Measurements from ENCODE around the gene DNAL1.
"Not testable (repeated sequence)": the region's sequence is repeated elsewhere in the genome, so short reads cannot be mapped to it uniquely, and the experiment has no call there.

DNAL1 gene

GRCh38 chr14:73708076-73708475, 63.3 kb downstream of the DNAL1 start:
- not testable (repeated sequence) for DNase-seq (ENCODE audit: low read depth in 2 of 2)

GRCh38 chr14:73709904-73710469, 65.2 kb downstream of the DNAL1 start:
- no peak for DNase-seq (ENCODE audit: low read depth in 2 of 2)

GRCh38 chr14:73710737-73711136, 66.0 kb downstream of the DNAL1 start:
- DNase-seq (ENCODE audit: low read depth in 2 of 2) = no peak

- DNase-seq (ENCODE audit: low read depth in 2 of 2) = no peak
Measured at GRCh38 chr14:73712071-73712506, 67.3 kb downstream of the DNAL1 start.

- DNase-seq (ENCODE audit: low read depth in 2 of 2) = no peak
Measured at GRCh38 chr14:73712540-73713180, 67.9 kb downstream of the DNAL1 start.

GRCh38 chr14:73713206-73713802, 68.5 kb downstream of the DNAL1 start:
- DNase-seq (ENCODE audit: low read depth in 2 of 2) = no peak

- DNase-seq (ENCODE audit: low read depth in 2 of 2) = peak; percentile 67 to 72
Measured at GRCh38 chr14:73713803-73714655, 69.2 kb downstream of the DNAL1 start, which contains the start of gene PNMA1. Gene PNMA1 (minus strand): TSS chr14:73714384. CDS start chr14:73713639, 745 bp downstream.

- no peak for DNase-seq (ENCODE audit: low read depth in 2 of 2)
Measured at GRCh38 chr14:73714656-73715081, 69.9 kb downstream of the DNAL1 start.

GRCh38 chr14:73715707-73716106, 70.9 kb downstream of the DNAL1 start:
- DNase-seq (ENCODE audit: low read depth in 2 of 2) = no peak

- DNase-seq (ENCODE audit: low read depth in 2 of 2) = no peak
Measured at GRCh38 chr14:73717266-73717665, 72.5 kb downstream of the DNAL1 start.

- DNase-seq (ENCODE audit: low read depth in 2 of 2) = no peak
Measured at GRCh38 chr14:73717711-73718417, 73.1 kb downstream of the DNAL1 start.

GRCh38 chr14:73718418-73719251, 73.8 kb downstream of the DNAL1 start:
- DNase-seq (ENCODE audit: low read depth in 2 of 2) = no peak

- DNase-seq (ENCODE audit: low read depth in 2 of 2) = no peak
Measured at GRCh38 chr14:73719361-73719760, 74.6 kb downstream of the DNAL1 start.

GRCh38 chr14:73719791-73720190, 75.0 kb downstream of the DNAL1 start:
- no peak for DNase-seq (ENCODE audit: low read depth in 2 of 2)

- no peak for DNase-seq (ENCODE audit: low read depth in 2 of 2)
Measured at GRCh38 chr14:73720636-73721035, 75.8 kb downstream of the DNAL1 start.

GRCh38 chr14:73721101-73721821, 76.5 kb downstream of the DNAL1 start:
- no peak for DNase-seq (ENCODE audit: low read depth in 2 of 2)

- DNase-seq (ENCODE audit: low read depth in 2 of 2) = no peak
Measured at GRCh38 chr14:73722581-73722980, 77.8 kb downstream of the DNAL1 start.

- DNase-seq (ENCODE audit: low read depth in 2 of 2) = no peak
Measured at GRCh38 chr14:73723406-73723796, 78.6 kb downstream of the DNAL1 start.

GRCh38 chr14:73723797-73724661, 79.2 kb downstream of the DNAL1 start:
- no peak for DNase-seq (ENCODE audit: low read depth in 2 of 2)

All from stimulated activated CD8-positive, alpha-beta memory T cell treated with anti-CD3 and anti-CD28 coated beads, Interleukin-15, amount 100 ng/mL, for 4 hours (primary cell).